Karpas-422 (cell line): ENCODE measurements around the gene OR5H15. TPM values are rescaled to one million over a fixed set of nuclear protein-coding genes. Genes with fewer than 3 reads are reported as not detected.

Experiments
- DNase-seq: peaks from one replicate; pipeline ENCODE4 v3.0.0-alpha.2; 2015
- H2AFZ ChIP-seq: fragments of 200-600 bp; sonication (generic); 2 replicates; pipeline ENCODE4 v1.6.1; 2014; ENCODE audit warnings: antibody characterized with exemption, low read length, mixed read lengths
- H3K27ac ChIP-seq: fragments of 200-600 bp; sonication (generic); 2 replicates; pipeline ENCODE4 v1.5.1; 2014; ENCODE audit warnings: mild to moderate bottlenecking, low read length, moderate library complexity
- H3K27me3 ChIP-seq: fragments of 200-600 bp; sonication (generic); 2 replicates; pipeline ENCODE4 v1.6.1; 2014; ENCODE audit warnings: low read length, mixed read lengths
- H3K36me3 ChIP-seq: fragments of 200-600 bp; sonication (generic); 2 replicates; pipeline ENCODE4 v1.6.1; 2014; ENCODE audit warnings: low read length, mixed read lengths; ENCODE audit not compliant: insufficient read depth
- H3K4me1 ChIP-seq: fragments of 200-600 bp; sonication (generic); 2 replicates; pipeline ENCODE4 v1.6.1; 2014; ENCODE audit warnings: mild to moderate bottlenecking, low read length, mixed read lengths
- H3K4me2 ChIP-seq: fragments of 200-600 bp; sonication (generic); 2 replicates; pipeline ENCODE4 v1.6.1; 2014; ENCODE audit warnings: low read length, low read depth, mild to moderate bottlenecking; ENCODE audit not compliant: poor library complexity, severe bottlenecking
- H3K4me3 ChIP-seq: fragments of 200-600 bp; sonication (generic); 2 replicates; pipeline ENCODE4 v1.5.1; 2014; ENCODE audit warnings: mild to moderate bottlenecking, antibody characterized with exemption, low read length, mixed read lengths
- H3K79me2 ChIP-seq: fragments of 200-600 bp; sonication (generic); 2 replicates; pipeline ENCODE4 v1.6.1; 2014; ENCODE audit warnings: mild to moderate bottlenecking, low read length, mixed read lengths
- H3K9ac ChIP-seq: fragments of 200-600 bp; sonication (generic); 2 replicates; pipeline ENCODE4 v1.6.0; 2014; ENCODE audit warnings: low read length
- H3K9me2 ChIP-seq: fragments of 200-600 bp; sonication (generic), shearing (Covaris generic); replicated peaks from 2 replicates; pipeline ENCODE4 v1.6.0; 2014; ENCODE audit warnings: mild to moderate bottlenecking, low read length, moderate library complexity; ENCODE audit not compliant: insufficient read depth
- H3K9me3 ChIP-seq: fragments of 300-700, 200-600 bp; sonication (generic); 2 replicates; pipeline ENCODE4 v1.6.1; 2014; ENCODE audit warnings: low read length, mixed read lengths
- H4K20me1 ChIP-seq: fragments of 200-600 bp; sonication (generic); 2 replicates; pipeline ENCODE4 v1.6.1; 2014; ENCODE audit warnings: mild to moderate bottlenecking, antibody characterized with exemption, low read length, low read depth; ENCODE audit not compliant: insufficient read depth
- total RNA-seq: library from RNA; depleted of rRNA; stranded (reverse); fragments of >200 nt; shearing (Covaris generic); gene quantifications from 2 replicates; pipeline ENCODE4 v1.2.3, GENCODE V29; 2014; ENCODE audit warnings: low replicate concordance; rRNA removed

OR5H15 gene
- total RNA-seq, 1 experiment from 2014 or later = not detected

GRCh38 chr3:98199020-98199419 is 32.5 kb downstream of the OR5H15 start:
- Histone ChIP-seq H3K79me2 (no peaks in the 10 kb centered on the region), H3K27ac (no peak overlapping the region), H3K9ac (no peak overlapping the region), H2AFZ (no peak overlapping the region), H3K4me1 (no peaks in the 10 kb centered on the region), H3K27me3 (no peaks in the 10 kb centered on the region), H3K4me2 (no peak overlapping the region), H3K9me3 (no peaks in the 10 kb centered on the region), H4K20me1 (no peaks in the 10 kb centered on the region), H3K4me3 (no peak overlapping the region), H3K9me2 (no peaks in the 10 kb centered on the region), H3K36me3 (no peaks in the 10 kb centered on the region)
- DNase-seq = no peak

GRCh38 chr3:98209244-98209643 is 42.7 kb downstream of the OR5H15 start:
- H3K9me3 ChIP-seq = no peaks in the 10 kb centered on the region
- no peak overlapping the region for H3K4me3 ChIP-seq
- H3K4me1 ChIP-seq = no peaks in the 10 kb centered on the region
- H2AFZ ChIP-seq = no peak overlapping the region
- H3K4me2 ChIP-seq = no peak overlapping the region
- DNase-seq = no peak
- H3K27me3 ChIP-seq = no peaks in the 10 kb centered on the region
- no peaks in the 10 kb centered on the region for H3K79me2 ChIP-seq
- no peak overlapping the region for H3K9ac ChIP-seq
- no peak overlapping the region for H3K27ac ChIP-seq
- no peaks in the 10 kb centered on the region for H4K20me1 ChIP-seq
- no peaks in the 10 kb centered on the region for H3K9me2 ChIP-seq
- H3K36me3 ChIP-seq = no peaks in the 10 kb centered on the region

DNA sequence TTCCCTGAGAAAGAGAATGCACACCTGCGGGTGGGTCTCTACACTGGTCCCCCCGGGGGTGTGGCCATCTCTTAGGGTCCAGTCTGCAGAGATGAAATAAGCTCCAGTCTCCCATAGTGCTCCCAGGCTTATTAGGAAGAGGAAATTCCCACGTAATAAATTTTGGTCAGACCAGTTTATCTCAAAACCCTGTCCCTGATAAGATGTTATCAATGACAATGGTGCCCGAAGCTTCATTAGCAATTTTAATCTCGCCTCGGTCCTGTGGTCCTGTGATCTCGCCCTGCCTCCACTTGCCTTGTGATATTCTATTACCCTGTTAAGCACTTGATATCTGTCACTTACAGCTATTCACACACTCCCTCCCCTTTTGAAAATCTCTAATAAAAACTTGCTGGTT is 46.8 kb downstream of the OR5H15 start:
- Histone ChIP-seq H3K79me2 (no peaks in the 10 kb centered on the region), H3K9me2 (no peaks in the 10 kb centered on the region), H3K9me3 (no peaks in the 10 kb centered on the region), H3K4me3 (no peak overlapping the region), H4K20me1 (no peaks in the 10 kb centered on the region), H3K9ac (no peak overlapping the region), H3K4me1 (no peaks in the 10 kb centered on the region), H3K27ac (no peak overlapping the region), H3K4me2 (no peak overlapping the region), H2AFZ (no peak overlapping the region), H3K36me3 (no peaks in the 10 kb centered on the region), H3K27me3 (no peaks in the 10 kb centered on the region)
- DNase-seq = no peak

DNA sequence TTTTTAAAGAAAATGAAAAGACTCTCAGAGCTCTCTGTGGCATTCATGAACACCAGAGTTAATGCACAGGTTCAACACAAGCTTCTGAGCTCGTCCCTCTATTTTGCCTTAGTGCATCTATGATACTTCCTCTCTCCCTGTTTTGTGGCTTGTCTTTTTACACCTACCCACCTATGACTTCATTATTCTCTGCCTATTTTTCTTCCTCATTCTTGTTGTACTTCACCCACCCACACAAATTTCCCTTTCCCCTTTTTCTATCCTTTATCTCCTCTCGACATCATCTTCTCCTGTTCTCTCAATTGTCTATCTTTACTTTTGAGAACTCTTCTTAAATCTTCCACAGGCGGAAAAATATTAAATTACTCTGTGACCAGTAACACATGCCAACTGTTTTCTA is 48.6 kb downstream of the OR5H15 start:
- no peaks in the 10 kb centered on the region for H3K36me3 ChIP-seq
- no peak overlapping the region for H3K4me2 ChIP-seq
- no peaks in the 10 kb centered on the region for H3K27me3 ChIP-seq
- no peak overlapping the region for H3K9ac ChIP-seq
- H2AFZ ChIP-seq = no peak overlapping the region
- no peaks in the 10 kb centered on the region for H3K9me3 ChIP-seq
- H3K27ac ChIP-seq = no peak overlapping the region
- H3K79me2 ChIP-seq = no peaks in the 10 kb centered on the region
- H3K4me1 ChIP-seq = no peaks in the 10 kb centered on the region
- no peak for DNase-seq
- no peaks in the 10 kb centered on the region for H3K9me2 ChIP-seq
- H4K20me1 ChIP-seq = no peaks in the 10 kb centered on the region
- H3K4me3 ChIP-seq = no peak overlapping the region

Other genes with a start within 250 kb of the OR5H15 start
- 53.1 and 55.6 TPM in 2 replicates for gene RIOX2, start 194.3 kb upstream of the OR5H15 start, total RNA-seq
- gene GABRR3, start 131.4 kb upstream of the OR5H15 start, total RNA-seq = not detected in 2 replicates
- not detected in 2 replicates for gene OR5AC2, start 79.5 kb upstream of the OR5H15 start, total RNA-seq
- not detected in 2 replicates for gene OR5H1, start 36.0 kb upstream of the OR5H15 start, total RNA-seq
- gene OR5H14, start 19.2 kb upstream of the OR5H15 start, total RNA-seq = not detected in 2 replicates
- gene OR5H6, start 97.5 kb downstream of the OR5H15 start, total RNA-seq = not detected in 2 replicates
- not detected in 2 replicates for gene OR5H2, start 115.8 kb downstream of the OR5H15 start, total RNA-seq
- gene OR5K4, start 187.2 kb downstream of the OR5H15 start, total RNA-seq = not detected in 2 replicates
- not detected in 2 replicates for gene OR5K3, start 224.0 kb downstream of the OR5H15 start, total RNA-seq